ENCODE results near the gene KCNQ5.

Gene KCNQ5

GRCh38 chr6:73139681-73140383 lies 518.0 kb downstream of the KCNQ5 start:
- H3F3A ChIP-seq (ENCODE audit: insufficient read depth, low read length): no peaks in the 10 kb centered on the region
- no peaks in the 10 kb centered on the region for H4K20me1 ChIP-seq (ENCODE audit: insufficient read depth, low read length)
- no peak overlapping the region for H3K4me3 ChIP-seq (ENCODE audit: low read depth, low read length, poor library complexity, severe bottlenecking)
- no peak overlapping the region for H3K4me2 ChIP-seq (ENCODE audit: low read length)
- no peak overlapping the region for H2AFZ ChIP-seq (ENCODE audit: low read length)
- H3K79me2 ChIP-seq (ENCODE audit: insufficient read depth, low read length): no peaks in the 10 kb centered on the region
- no peak overlapping the region for H3K9ac ChIP-seq (ENCODE audit: low read length)
- no peaks in the 10 kb centered on the region for H3K4me1 ChIP-seq (ENCODE audit: insufficient read depth, low read length, severe bottlenecking)
- H3K27ac ChIP-seq (ENCODE audit: low read depth, low read length, poor library complexity, severe bottlenecking): no peak overlapping the region
- no peak for TF ChIP-seq EZH2 (IDR thresholded peaks at IDR 0.05; ENCODE audit: borderline replicate concordance, low read length)
- TF ChIP-seq, protein P1, sequence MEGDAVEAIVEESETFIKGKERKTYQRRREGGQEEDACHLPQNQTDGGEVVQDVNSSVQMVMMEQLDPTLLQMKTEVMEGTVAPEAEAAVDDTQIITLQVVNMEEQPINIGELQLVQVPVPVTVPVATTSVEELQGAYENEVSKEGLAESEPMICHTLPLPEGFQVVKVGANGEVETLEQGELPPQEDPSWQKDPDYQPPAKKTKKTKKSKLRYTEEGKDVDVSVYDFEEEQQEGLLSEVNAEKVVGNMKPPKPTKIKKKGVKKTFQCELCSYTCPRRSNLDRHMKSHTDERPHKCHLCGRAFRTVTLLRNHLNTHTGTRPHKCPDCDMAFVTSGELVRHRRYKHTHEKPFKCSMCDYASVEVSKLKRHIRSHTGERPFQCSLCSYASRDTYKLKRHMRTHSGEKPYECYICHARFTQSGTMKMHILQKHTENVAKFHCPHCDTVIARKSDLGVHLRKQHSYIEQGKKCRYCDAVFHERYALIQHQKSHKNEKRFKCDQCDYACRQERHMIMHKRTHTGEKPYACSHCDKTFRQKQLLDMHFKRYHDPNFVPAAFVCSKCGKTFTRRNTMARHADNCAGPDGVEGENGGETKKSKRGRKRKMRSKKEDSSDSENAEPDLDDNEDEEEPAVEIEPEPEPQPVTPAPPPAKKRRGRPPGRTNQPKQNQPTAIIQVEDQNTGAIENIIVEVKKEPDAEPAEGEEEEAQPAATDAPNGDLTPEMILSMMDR (IDR thresholded peaks at IDR 0.05; ENCODE audit: low read length): no peak
- H3K27me3 ChIP-seq (ENCODE audit: insufficient read depth, low read length): no peaks in the 10 kb centered on the region
- no peaks in the 10 kb centered on the region for H3K9me2 ChIP-seq (ENCODE audit: low read depth, low read length)
- H3K36me3 ChIP-seq (ENCODE audit: insufficient read depth, low read length): no peaks in the 10 kb centered on the region
- H3K9me3 ChIP-seq (ENCODE audit: low read length): no peaks in the 10 kb centered on the region

GRCh38 chr6:73143551-73143950 lies 521.7 kb downstream of the KCNQ5 start:
- H3K27ac ChIP-seq (ENCODE audit: low read depth, low read length, poor library complexity, severe bottlenecking): no peak overlapping the region
- no peaks in the 10 kb centered on the region for H3K36me3 ChIP-seq (ENCODE audit: insufficient read depth, low read length)
- H3K27me3 ChIP-seq (ENCODE audit: insufficient read depth, low read length): no peaks in the 10 kb centered on the region
- H3K9me2 ChIP-seq (ENCODE audit: low read depth, low read length): no peaks in the 10 kb centered on the region
- TF ChIP-seq EZH2 (IDR thresholded peaks at IDR 0.05; ENCODE audit: borderline replicate concordance, low read length): no peak
- TF ChIP-seq, protein P1 (IDR thresholded peaks at IDR 0.05; ENCODE audit: low read length): no peak
- H2AFZ ChIP-seq (ENCODE audit: low read length): no peak overlapping the region
- no peak overlapping the region for H3K4me2 ChIP-seq (ENCODE audit: low read length)
- no peaks in the 10 kb centered on the region for H3K9me3 ChIP-seq (ENCODE audit: low read length)
- H3K4me1 ChIP-seq (ENCODE audit: insufficient read depth, low read length, severe bottlenecking): no peaks in the 10 kb centered on the region
- no peak overlapping the region for H3K4me3 ChIP-seq (ENCODE audit: low read depth, low read length, poor library complexity, severe bottlenecking)
- no peaks in the 10 kb centered on the region for H4K20me1 ChIP-seq (ENCODE audit: insufficient read depth, low read length)
- no peaks in the 10 kb centered on the region for H3K79me2 ChIP-seq (ENCODE audit: insufficient read depth, low read length)
- no peaks in the 10 kb centered on the region for H3F3A ChIP-seq (ENCODE audit: insufficient read depth, low read length)
- no peak overlapping the region for H3K9ac ChIP-seq (ENCODE audit: low read length)

DNA sequence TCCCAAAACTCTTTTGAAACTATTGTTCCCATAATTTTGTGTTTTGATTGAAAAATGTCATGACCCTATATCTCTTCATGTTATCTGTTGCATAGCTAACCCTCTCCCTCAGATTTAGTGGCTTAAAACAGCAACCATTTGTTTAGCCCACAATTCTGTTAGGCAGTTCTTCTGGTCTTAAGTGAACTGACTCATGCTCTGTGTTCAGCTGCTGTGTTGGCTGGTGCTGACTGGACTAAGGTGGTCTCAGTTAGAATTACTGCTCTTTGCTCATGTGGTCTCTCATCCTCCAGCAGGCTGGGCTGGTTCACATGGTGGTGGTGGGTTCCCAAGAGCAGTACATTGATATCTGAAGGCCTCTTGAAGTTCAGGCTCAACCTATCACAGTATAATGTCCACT lies 522.7 kb downstream of the KCNQ5 start:
- H4K20me1 ChIP-seq (ENCODE audit: insufficient read depth, low read length): no peaks in the 10 kb centered on the region
- TF ChIP-seq, protein P1 (IDR thresholded peaks at IDR 0.05; ENCODE audit: low read length): no peak
- TF ChIP-seq EZH2 (IDR thresholded peaks at IDR 0.05; ENCODE audit: borderline replicate concordance, low read length): no peak

More for the DNA sequence above, 522.7 kb downstream of the KCNQ5 start:
- Histone ChIP-seq H3K79me2 (ENCODE audit: insufficient read depth, low read length) (no peaks in the 10 kb centered on the region), H3K4me3 (ENCODE audit: low read depth, low read length, poor library complexity, severe bottlenecking) (no peak overlapping the region), H3K9me2 (ENCODE audit: low read depth, low read length) (no peaks in the 10 kb centered on the region), H3K36me3 (ENCODE audit: insufficient read depth, low read length) (no peaks in the 10 kb centered on the region), H3K4me1 (ENCODE audit: insufficient read depth, low read length, severe bottlenecking) (no peaks in the 10 kb centered on the region), H3K9ac (ENCODE audit: low read length) (no peak overlapping the region), H3K9me3 (ENCODE audit: low read length) (no peaks in the 10 kb centered on the region), H2AFZ (ENCODE audit: low read length) (no peak overlapping the region), H3K4me2 (ENCODE audit: low read length) (no peak overlapping the region), H3F3A (ENCODE audit: insufficient read depth, low read length) (no peaks in the 10 kb centered on the region), H3K27ac (ENCODE audit: low read depth, low read length, poor library complexity, severe bottlenecking) (no peak overlapping the region), H3K27me3 (ENCODE audit: insufficient read depth, low read length) (no peaks in the 10 kb centered on the region)
